Kidney epithelial cell (primary cell): Measurements from ENCODE around the gene OR4C45. TPM values are rescaled to one million over a fixed set of nuclear protein-coding genes. Genes with fewer than 3 reads are reported as not detected.
"Not testable (repeated sequence)": the region's sequence is repeated elsewhere in the genome, so short reads cannot be mapped to it uniquely, and the experiment has no call there.

Experiments used
- DNase-seq: peaks from one replicate; pipeline ENCODE4 v3.0.0-alpha.2; 2010; ENCODE audit warnings: low read depth
- H3K27me3 ChIP-seq: 2 replicates; pipeline ENCODE4 v1.6.0; 2011; ENCODE audit warnings: low read length; ENCODE audit not compliant: control insufficient read depth, insufficient read depth
- H3K36me3 ChIP-seq: 2 replicates; pipeline ENCODE4 v1.5.1; 2011; ENCODE audit warnings: low read length; ENCODE audit not compliant: control insufficient read depth, insufficient read depth
- H3K4me3 ChIP-seq: 2 replicates; pipeline ENCODE4 v1.5.1; 2011; ENCODE audit warnings: low read depth, mild to moderate bottlenecking, control low read depth, low read length
- total RNA-seq: library from RNA; depleted of rRNA; stranded (reverse); fragments of >200 nt; gene quantifications from 2 replicates; pipeline ENCODE4 v1.2.3, GENCODE V29; 2015
- TF ChIP-seq, protein P1 (sequence below): IDR thresholded peaks from 2 replicates; pipeline ENCODE4 v1.5.1; 2011; ENCODE audit warnings: mild to moderate bottlenecking, moderate library complexity, low read length, control low read depth, inconsistent platforms; ENCODE audit not compliant: insufficient read depth, poor library complexity, severe bottlenecking

Gene OR4C45
- total RNA-seq = not detected in 2 replicates

DNA sequence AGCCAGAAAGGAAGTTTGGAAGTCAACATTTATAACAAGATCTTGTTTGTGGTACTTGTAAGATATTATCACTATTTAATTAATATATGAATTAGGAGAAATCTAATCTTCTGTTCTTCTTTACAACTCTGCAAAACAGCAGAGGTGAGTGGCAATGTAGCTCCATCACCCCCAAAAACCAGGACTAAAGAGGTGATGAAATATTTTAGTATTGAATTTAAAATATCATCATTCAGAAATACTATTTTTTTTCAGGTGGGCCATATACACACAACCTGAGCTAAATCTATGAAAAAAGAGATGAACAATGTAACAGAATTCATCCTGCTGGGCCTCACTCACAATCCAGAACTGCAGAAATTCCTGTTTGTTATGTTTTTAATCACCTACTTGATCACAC, at the start of gene OR4C45:
Gene OR4C45 (plus strand): TSS at position 301 of the 400 bp plus-strand sequence.
- no peaks in the 10 kb centered on the region for H3K36me3 ChIP-seq
- no peak for DNase-seq

DNA sequence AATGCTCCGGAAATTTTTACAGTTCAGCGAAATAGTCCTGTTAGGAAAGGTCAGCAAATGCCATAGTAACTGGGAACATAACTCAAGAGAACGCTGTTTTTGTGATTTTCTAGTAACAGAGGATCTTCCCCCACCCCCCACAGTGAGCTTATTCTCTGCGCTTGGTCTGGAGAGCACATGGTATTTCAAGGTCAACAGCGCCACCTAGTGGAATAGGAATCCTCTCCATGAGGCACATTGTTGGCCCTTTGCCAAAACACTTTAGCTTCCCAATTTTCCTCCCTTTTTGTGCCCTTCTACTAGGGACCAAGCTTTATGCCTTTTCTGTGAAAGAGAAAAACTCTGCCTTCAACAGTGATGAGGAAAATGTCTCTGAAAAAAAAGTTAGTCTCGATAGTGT, 37.1 kb upstream of the OR4C45 start:
- Histone ChIP-seq H3K27me3 (no peaks in the 10 kb centered on the region), H3K4me3 (no peak overlapping the region), H3K36me3 (no peaks in the 10 kb centered on the region)
- TF ChIP-seq, protein P1, sequence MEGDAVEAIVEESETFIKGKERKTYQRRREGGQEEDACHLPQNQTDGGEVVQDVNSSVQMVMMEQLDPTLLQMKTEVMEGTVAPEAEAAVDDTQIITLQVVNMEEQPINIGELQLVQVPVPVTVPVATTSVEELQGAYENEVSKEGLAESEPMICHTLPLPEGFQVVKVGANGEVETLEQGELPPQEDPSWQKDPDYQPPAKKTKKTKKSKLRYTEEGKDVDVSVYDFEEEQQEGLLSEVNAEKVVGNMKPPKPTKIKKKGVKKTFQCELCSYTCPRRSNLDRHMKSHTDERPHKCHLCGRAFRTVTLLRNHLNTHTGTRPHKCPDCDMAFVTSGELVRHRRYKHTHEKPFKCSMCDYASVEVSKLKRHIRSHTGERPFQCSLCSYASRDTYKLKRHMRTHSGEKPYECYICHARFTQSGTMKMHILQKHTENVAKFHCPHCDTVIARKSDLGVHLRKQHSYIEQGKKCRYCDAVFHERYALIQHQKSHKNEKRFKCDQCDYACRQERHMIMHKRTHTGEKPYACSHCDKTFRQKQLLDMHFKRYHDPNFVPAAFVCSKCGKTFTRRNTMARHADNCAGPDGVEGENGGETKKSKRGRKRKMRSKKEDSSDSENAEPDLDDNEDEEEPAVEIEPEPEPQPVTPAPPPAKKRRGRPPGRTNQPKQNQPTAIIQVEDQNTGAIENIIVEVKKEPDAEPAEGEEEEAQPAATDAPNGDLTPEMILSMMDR = peak; percentile 18
- DNase-seq = no peak

More for the DNA sequence above, at the start of gene OR4C45:
- Histone ChIP-seq H3K27me3 (no peaks in the 10 kb centered on the region), H3K4me3 (no peak within 1 kb of the TSS)
- TF ChIP-seq, protein P1 = no peak

DNA sequence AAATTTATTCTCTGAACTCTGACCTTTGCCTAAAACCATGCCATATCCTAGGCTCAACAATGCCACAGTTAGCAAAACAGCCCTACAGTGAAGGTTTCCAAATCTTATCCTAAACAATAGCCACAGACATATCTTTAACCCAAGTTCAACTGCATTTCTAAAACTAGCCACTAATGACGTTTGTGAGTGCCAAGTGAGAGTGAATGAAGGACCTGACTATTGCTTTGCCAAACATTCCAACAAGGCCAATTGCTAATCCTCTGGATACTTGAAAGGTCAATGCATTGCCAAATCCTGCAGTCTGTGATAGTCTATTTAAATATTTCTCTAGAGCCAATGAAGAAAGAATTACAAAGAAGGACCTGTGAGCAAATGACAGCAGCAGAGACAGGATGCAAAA, 2.5 kb upstream of the OR4C45 start:
- H3K4me3 ChIP-seq = no peak overlapping the region
- DNase-seq = no peak
- TF ChIP-seq, protein P1 = no peak
- H3K36me3 ChIP-seq = no peaks in the 10 kb centered on the region
- no peaks in the 10 kb centered on the region for H3K27me3 ChIP-seq

DNA sequence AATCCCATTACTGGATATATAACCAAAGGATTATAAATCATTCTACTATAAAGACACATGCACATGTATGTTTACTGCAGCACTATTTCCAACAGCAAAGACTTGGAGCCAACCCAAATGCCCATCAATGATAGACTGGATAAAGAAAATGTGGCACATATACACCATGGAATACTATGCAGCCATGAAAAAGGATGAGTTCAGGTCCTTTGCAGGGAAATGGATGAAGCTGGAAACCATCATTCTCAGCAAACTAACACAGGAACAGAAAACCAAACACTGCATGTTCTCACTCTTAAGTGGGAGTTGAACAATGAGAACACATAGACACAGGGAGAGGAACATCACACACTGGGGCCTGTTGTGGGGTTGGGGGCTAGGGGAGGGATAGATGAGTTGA, 3.6 kb downstream of the OR4C45 start:
- not testable (repeated sequence) for DNase-seq, H3K4me3 ChIP-seq, H3K27me3 ChIP-seq, H3K36me3 ChIP-seq

DNA sequence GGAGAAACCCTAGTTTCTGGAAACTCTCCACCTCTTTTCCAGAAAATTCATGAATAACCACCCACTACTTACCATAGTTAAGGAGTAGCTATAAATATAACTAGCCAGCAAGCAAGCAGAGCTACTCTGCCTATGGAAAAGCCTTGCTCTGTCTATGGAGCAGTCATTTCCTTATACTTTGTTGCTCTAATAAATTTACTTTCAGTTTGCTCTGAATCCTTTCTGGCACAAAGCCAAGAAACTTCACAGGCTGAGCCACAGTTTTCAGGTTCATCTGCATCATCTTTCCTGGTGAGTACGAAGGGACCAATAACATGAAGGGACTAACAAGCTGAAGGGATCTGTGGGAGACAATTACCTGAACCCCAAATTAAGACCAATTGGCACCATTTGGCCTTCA, 4.6 kb downstream of the OR4C45 start:
- TF ChIP-seq, protein P1 = no peak
- no peak for DNase-seq
- Histone ChIP-seq H3K36me3 (no peaks in the 10 kb centered on the region), H3K4me3 (no peak overlapping the region), H3K27me3 (no peaks in the 10 kb centered on the region)

DNA sequence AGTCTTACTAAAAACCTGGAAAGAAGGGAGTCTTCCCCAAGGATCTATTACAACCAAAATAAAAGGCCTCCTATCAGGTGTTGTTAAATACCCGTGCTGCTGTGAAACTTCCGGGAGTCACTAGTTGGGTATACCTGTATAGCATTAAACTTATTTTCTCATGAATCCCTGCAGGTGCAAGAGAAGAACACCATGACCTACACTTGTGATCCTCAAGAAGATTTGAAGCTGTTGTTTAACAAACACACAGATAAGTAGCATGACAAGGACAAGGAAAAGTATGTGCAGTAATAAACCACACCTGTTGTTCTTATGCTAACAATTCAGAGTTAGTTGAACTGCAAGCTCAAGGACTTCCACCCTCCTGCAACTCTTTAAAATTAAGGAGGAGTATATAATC, 12.0 kb downstream of the OR4C45 start:
- TF ChIP-seq, protein P1 = no peak
- H3K27me3 ChIP-seq = no peaks in the 10 kb centered on the region
- no peak for DNase-seq
- H3K4me3 ChIP-seq = no peak overlapping the region
- no peaks in the 10 kb centered on the region for H3K36me3 ChIP-seq

DNA sequence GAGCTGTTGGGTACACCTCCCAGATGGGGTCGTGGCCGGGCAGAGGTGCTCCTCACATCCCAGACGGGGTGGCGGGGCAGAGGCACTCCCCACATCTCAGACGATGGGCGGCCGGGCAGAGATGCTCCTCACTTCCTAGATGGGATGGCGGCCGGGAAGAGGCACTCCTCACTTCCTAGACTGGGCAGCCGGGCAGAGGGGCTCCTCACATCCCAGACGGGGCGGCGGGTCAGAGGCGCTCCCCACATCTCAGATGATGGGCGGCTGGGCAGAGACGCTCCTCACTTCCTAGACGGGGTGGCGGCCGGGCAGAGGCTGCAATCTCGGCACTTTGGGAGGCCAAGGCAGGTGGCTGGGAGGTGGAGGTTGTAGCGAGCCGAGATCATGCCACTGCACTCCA, 30.4 kb downstream of the OR4C45 start:
- H3K27me3 ChIP-seq, H3K4me3 ChIP-seq, DNase-seq, H3K36me3 ChIP-seq: not testable (repeated sequence)
